GM21367 (cell line): ENCODE data around the gene ZNF423.
"Not testable (repeated sequence)": the region's sequence is repeated elsewhere in the genome, so short reads cannot be mapped to it uniquely, and the experiment has no call there.

Source experiments
- ATAC-seq: cut with Tn5 transposase; IDR thresholded peaks from one replicate; pipeline ENCODE4 v1.9.1; 2021; ENCODE audit not compliant: unreplicated experiment

The ZNF423 gene

DNA sequence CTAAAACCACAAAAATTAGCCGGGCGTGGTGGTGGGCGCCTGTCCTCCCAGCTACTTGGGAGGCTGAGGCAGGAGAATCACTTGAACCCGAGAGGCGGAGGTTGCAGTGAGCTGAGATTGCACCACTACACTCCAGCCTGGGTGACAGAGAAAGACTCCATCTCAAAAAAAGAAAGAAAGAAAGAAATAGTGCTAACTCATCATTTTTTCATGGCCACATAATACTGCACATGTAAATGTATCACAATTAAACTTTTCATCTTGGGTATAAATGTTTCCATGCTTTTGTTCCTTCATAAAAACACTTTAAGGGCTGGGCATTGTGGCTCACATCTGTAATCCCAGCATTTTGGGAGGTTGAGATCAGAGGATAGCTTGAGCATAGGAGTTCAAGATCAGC, 15.9 kb upstream of the ZNF423 start:
- ATAC-seq = not testable (repeated sequence)

- no peak for ATAC-seq
These were observed 13.8 kb upstream of the ZNF423 start for GRCh38 chr16:49869731-49870130.

DNA sequence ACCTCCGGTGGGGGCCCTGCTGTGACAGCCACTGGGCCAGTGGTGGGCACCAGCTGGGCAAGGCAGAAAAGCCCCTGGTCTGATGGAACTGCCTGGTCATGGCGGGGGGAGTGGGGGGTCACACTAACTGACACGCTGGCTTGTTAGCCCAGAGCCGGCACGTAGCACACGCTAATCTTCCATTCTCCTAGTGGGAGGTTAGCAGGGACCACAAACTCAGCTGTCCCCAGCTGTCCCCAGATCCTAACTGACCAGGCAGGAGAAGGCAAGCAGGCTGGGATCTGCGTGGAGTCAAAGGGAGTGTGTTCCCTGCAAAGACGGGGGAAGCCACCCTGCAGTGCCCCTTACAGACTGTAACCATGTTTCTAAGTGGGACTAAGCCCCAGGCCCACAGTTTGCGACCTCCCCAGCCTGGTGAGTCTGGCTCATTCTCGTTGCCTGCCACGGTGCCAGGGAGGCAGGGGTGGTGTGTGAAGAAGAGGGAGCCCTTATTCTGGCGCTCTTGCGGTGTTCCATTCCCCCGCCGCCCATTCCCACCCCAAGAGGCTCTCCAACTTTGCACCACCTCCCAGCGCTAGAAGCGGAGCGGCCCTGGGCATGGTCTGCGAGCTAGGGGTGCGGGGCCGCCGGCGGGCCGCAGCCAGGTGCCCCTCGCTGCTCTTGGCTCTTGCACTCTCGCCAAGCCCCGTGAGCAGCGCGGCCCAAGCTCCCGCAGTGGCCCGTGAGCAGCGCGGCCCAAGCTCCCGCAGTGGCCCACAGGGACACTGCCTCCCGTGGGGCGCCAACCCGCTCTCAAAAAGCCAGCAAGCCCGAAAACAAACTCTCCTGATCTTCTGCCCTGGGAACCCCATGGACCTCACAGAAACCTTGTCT, 12.1 kb upstream of the ZNF423 start:
- no peak for ATAC-seq

DNA sequence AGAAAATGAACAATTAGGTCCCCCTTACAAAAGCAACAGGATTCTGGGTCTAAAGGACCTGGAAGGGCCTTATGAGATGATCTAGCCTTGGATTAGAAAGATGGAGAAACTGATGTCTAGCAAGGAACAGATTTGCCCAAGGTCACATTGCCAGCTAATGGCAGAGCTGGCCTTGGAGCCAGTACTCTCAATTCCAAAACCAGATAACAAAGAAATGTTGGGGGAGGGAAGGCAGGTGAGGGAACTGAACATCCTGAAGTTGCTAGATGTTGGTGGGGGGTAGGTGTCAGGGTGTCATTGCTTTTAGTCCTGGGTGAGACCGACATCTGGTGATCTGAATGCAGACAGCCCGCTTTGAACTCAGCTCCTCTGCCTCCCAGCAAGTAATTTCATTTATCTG, 11.3 kb upstream of the ZNF423 start:
- ATAC-seq = no peak

DNA sequence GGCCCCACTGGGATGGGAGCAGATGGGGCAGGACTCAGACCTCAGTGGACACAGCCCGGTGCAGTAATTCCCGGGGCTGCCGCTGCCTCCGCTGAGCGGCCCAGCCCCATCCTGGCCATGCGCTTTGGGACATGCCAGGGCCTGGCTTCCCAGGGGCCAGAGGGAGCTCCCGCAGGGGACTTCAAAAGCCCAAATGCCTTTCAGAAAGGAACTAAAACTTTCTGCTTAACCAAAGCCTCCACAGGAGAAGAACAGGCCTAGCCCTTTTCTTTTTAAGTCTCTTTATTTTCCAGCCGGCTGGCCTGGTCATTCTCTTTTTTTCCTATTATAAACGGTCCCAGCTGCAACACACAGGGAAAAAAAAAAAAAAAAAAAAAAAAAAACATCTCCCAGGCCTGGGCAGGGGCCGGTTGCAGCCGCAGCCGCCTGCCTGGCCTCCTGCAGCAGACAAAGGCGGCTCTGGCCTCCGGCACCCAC, 10.7 kb upstream of the ZNF423 start:
- no peak for ATAC-seq

DNA sequence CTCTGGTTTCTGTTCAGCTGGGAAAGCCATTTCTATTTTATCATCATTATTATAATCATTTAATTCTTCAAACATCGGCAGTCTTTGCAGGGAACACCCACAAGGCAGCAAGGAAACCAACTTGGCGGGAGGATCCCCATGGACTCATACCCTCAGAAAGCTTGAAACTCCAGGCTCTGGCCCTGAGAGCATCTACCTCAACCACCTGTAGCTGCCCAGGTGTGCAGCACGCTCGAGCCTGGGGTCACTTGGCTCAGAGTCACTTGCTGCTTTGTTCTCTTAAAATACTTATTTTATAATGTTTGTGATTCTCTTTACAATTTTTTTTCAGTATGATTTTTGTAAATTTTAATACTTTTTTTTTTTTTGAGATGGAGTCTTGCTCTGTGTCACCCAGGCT, 6.8 kb upstream of the ZNF423 start:
- ATAC-seq = no peak

DNA sequence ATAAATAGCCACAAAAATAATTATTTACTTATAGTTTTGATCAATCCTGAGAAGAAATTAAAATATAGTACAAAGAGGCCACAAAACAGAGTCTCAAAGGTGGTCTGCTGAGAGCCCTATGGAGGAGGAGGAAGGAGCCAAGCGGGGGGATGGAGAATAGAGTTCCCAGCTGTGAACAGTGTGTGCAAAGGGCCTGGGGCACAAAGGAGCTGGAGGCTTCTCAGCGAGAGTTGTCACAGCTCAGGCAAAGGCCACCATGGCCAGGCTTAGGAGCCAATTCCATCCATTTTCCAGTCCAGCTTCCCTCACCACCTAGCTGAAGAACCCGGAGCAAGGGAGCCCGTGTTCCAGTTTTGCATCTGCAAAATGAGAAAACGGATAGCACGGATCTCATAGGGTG, 5.4 kb upstream of the ZNF423 start:
- ATAC-seq = no peak

DNA sequence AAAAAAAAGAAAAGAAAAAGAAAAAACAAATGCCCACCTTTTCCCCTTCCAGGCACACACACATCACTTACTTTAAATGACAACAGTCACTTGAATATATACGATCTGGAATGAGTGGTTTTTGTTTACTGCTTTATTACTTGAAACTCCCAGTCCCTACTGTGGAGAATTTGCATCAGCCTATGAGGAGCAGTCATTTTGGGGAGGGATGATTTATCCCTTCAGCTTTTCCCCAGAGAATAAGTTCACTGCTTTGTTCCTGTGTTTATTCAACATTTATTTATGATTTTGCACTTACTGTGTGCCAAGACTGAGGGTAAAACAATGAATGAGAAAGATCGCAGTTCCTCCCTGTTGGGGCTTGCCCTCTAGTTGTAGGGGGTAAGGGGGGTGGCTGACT, 4.7 kb upstream of the ZNF423 start:
- ATAC-seq = no peak

DNA sequence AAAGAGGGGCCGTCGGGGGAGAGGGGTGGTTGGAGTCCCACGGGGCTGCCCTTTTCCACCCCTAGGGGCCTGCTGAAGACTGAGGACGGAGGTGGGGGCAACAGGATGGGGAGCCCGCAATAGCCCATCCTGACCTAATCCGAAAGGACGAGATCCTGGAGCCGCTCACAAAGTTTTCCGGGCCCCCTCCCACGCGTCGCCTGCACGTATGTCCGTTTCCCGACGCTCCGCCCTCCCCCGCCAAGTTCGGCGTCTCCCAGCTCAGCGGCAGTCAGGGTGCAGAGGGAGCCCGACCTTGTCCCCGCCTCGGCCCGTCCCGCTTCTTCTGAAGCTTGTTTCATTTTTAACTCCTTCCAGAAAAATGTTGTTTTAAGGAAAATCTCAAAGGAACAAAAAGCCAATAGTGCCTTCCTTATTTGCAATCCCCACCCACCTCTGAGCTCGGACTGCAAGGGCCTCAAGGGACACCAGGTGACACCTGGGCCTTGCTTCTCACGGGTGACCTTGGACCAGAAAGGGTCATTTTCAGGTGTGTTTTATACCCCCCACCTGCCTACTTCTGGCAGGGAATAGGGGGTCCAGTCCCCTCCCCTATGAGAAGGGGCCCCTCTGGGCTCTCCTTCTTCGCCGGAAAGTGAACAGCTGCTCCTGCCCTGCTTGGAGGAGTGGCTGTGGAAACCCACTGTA, 3.4 kb upstream of the ZNF423 start:
- no peak for ATAC-seq

DNA sequence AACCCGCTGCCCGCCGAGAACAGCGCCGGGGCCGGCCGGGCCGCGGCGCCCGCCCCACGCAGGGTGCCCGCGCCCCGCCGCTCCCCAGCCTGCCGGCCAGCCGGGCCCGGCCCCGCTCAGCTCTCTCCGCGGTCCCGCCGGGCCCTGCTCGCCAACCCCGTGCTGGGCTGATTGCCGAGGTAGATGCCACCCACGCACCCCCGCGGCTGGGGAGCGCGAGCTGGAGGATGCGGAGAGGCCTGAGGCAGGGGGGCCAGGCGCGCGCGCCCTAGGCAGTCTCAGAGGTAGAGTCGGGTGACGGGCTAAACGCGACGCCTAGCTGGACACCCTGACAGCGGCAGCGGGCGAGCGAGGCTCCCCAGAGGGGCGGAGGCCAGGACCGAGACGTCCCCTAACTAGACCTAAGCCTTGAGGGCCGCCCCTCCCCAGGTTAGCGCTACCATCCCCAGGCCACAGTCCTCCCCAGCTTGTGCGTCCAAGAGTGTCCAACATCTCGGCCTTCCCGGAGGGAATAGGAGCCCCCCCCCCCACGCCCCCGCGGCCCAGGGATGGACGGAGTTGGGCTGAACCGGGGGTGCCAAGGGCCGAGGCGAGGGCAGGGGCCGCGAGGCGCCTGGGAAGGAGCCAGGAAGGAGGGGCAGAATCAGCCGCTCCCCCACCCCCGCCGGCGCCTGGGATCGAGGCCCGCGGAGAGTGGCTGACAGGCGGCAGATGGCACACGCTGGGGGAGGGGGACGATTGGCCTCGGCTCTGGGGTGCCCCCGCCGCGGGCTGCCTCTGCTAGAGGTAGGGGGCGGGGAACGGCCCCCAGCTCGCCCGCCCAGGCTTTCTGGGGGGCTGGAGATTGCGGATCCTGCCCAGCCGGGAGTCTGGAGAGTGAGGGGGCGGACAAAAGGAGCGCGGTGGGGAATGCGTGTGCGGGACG, 2.5 kb upstream of the ZNF423 start:
- ATAC-seq = no peak

DNA sequence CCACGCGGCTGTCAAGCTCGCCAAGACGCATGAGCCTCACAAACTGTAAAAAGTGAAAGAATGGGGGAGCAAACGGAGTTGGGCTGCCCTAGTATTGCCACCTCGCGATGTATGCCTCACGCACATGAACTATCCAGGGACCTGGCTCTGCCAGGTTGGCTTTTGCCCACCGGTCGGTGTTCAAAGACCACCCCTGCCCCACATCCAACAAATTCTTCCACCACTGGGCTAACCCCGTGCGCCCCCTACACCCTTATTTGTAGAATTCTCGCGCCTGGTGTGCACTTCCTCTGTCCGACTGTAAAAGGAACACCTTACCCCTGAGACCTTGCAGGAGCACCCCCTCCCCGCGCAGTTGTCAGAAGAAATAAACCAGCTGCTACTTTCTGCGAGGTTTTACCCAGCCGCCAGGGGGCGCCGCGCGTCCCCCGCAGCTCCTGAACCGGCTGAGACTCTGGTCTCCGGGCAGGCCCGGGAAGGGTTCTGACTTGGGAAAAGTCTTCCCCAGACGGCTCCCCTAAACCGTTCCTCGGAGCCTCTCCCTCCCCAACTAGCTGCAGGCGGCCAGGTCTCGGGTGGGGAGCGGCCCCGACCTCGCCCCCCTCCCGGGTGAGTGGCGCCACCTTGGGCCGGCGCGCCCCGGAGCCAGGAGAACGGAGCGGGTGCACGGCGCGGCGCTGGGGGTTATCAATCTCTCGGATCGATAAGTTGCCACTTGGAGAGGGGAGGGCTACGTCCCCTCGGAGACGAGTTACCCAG, 1.7 kb upstream of the ZNF423 start:
- ATAC-seq = no peak

- ATAC-seq = no peak
These were observed 889 bp upstream of the ZNF423 start for GRCh38 chr16:49856672-49857330.

GRCh38 chr16:49855280-49855821, 561 bp downstream of the ZNF423 start:
- ATAC-seq = peak; percentile 59

- ATAC-seq = no peak
These were observed 1.1 kb downstream of the ZNF423 start for GRCh38 chr16:49854796-49855203.

DNA sequence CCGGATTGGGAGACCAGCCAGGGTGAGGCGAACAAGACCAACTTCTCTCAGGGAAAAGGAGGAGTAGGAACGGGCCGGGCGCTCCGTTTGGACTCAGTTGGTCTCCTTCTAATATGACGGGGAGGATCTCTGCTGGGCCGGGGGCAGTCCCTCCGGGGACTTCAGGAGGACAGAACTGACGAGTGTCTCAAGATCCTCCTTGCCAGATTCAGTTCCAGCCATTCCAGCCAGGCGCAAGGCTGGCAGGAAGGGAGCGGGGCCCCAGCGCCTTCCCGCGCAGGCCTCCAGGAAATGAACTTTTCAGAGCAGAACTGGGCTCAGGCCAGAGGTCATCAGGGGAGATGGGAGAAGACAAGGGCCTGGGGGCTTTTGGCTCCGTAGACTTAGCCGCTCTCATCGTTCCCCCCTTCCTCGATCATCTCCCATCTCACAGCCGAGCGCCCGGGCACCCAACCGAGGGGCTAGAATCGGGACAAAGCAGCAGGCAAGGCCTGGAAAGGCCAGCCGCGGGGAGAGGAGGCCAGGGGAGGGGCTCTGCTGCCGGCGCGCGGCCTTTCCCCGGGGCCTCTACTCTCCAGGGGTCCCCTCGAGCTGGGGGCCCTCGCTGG, 1.6 kb downstream of the ZNF423 start:
- no peak for ATAC-seq

DNA sequence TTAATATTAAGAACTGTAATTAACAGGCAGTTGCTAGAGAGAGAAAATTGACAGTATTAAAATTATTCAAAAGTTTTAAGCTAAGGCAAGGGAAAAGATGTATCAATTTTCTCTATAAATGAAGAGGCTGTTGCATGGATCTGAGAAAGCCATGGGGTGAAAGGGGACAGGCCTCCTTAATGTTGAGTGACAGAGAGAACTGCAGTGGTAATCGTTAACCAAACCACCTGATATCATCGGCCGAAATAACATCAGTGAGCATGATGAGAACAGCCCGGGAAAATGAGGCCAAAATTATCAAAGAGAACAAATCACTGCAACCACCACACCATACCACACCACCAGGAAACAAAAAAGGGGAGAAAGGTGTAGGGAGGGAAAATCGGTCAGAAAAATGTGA, 3.6 kb downstream of the ZNF423 start:
- no peak for ATAC-seq

- no peak for ATAC-seq
These were observed 4.5 kb downstream of the ZNF423 start for GRCh38 chr16:49851468-49851787.

DNA sequence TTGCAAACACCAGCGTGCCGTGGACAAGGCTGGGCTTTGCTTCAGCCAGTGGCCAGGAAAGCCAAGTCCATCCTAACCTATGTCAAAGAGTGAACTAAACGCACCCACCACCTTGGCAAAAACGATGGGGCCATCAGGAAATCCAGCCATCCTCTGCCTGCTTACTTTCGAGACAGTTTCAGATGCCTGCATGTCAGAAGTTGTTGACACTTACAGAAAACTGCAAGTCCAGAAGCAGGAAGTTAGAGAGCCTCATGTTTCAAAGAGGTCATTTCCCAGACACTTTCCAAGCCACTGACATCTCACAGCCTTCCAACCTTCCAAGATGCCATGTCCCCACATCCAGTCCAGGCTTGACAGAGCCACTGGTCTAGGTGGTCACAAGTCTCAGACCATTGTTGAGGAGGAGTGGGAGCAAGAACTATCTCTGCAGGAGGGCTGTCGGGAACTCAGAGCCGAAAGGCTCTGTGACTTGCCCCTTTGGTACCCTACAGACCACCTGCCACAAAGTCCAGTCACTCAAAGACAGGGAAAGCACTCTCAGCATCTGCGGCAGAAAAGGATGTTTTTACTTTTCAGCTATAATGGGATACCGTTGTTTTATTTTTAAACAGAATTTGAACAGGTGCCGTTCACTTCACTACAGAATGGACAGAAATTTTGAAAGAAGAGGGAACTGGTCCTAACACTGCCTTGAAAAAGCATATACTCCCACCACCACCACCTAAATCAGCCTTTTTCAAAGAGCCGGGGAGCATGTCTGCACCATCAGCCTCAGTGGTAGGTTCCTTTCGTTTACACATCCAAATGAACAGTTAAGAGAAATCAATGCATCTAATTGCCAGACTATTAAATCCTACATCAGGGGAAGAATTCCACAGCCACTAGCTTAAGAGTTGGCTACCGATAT, 5.1 kb downstream of the ZNF423 start:
- no peak for ATAC-seq

DNA sequence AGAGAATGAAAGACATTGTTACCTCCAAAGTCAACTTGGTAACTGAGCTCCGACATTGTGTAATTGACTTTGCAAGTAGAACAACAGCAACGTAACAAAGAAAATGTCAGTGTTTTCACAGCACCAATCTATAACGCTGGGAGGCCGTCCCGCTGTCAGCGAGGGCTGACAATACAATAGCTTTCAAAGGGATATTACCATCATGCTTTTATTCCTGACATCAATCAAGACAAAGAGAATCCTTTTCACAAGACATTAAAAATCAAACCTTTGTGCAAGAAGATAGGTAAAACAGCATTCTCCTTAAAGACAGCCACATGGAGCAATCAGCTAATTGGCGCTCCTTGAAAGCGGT, 6.2 kb downstream of the ZNF423 start:
- ATAC-seq = no peak
